GM12892 (cell line): ENCODE measurements around the gene PHLDB2.

Source experiments
- POLR2A ChIP-seq: IDR thresholded peaks from 2 replicates; pipeline ENCODE4 v1.6.1; 2011; ENCODE audit warnings: low read depth, low read length, control low read depth
- POLR2AphosphoS5 ChIP-seq: IDR thresholded peaks from 2 replicates; pipeline ENCODE4 v1.6.1; 2011; ENCODE audit warnings: low read depth, low read length, control low read depth

- TF ChIP-seq POLR2A (no peak), POLR2AphosphoS5 (no peak)
These were observed 69.5 kb downstream of the PHLDB2 start for GRCh38 chr3:111928613-111929012.
